H9 (cell line): ENCODE data around the gene ZMYND8. TPM values are rescaled to one million over a fixed set of nuclear protein-coding genes. Genes with fewer than 3 reads are reported as not detected.
A peak's percentile ranks its signal among the peaks of the same experiment; 100 is the strongest.

Experiments
- DNase-seq: peaks from one replicate; pipeline ENCODE4 v3.0.0-alpha.2; 2017
- H2AFZ ChIP-seq: one replicate; pipeline ENCODE4 v1.6.1; 2013; ENCODE audit warnings: mild to moderate bottlenecking, low read length, control low read depth, moderate library complexity
- H2AK5ac ChIP-seq: 2 replicates; pipeline ENCODE4 v1.6.1; 2013; ENCODE audit warnings: low read length, control low read depth, mixed read lengths; ENCODE audit not compliant: insufficient read length
- H2BK120ac ChIP-seq: one replicate; pipeline ENCODE4 v1.6.1; 2013; ENCODE audit warnings: low read depth, mild to moderate bottlenecking, low read length, control low read depth, inconsistent platforms; ENCODE audit not compliant: poor library complexity, severe bottlenecking
- H2BK12ac ChIP-seq: 2 replicates; pipeline ENCODE4 v1.6.1; 2013; ENCODE audit warnings: low read length, control low read depth, mixed read lengths, low read depth; ENCODE audit not compliant: insufficient read length
- H2BK15ac ChIP-seq: 2 replicates; pipeline ENCODE4 v1.6.1; 2013; ENCODE audit warnings: low read depth, low read length, control low read depth
- H2BK20ac ChIP-seq: one replicate; pipeline ENCODE4 v1.6.1; 2013; ENCODE audit warnings: low read depth, mild to moderate bottlenecking, low read length, control low read depth, inconsistent platforms; ENCODE audit not compliant: poor library complexity, severe bottlenecking
- H2BK5ac ChIP-seq: 2 replicates; pipeline ENCODE4 v1.6.1; 2013; ENCODE audit warnings: low read length, control low read depth, mixed read lengths; ENCODE audit not compliant: insufficient read length
- H3K14ac ChIP-seq: 2 replicates; pipeline ENCODE4 v1.6.1; 2013; ENCODE audit warnings: low read length, control low read depth; ENCODE audit not compliant: insufficient read depth
- H3K18ac ChIP-seq: 2 replicates; pipeline ENCODE4 v1.6.1; 2013; ENCODE audit warnings: low read depth, mild to moderate bottlenecking, mixed read lengths, low read length, control low read depth; ENCODE audit not compliant: insufficient read length
- H3K23ac ChIP-seq: 2 replicates; pipeline ENCODE4 v1.6.1; 2013; ENCODE audit warnings: low read length, control low read depth, mixed read lengths, low read depth; ENCODE audit not compliant: insufficient read length
- H3K23me2 ChIP-seq: 2 replicates; pipeline ENCODE4 v1.6.1; 2013; ENCODE audit warnings: low read depth, mild to moderate bottlenecking, mixed read lengths, low read length, control low read depth; ENCODE audit not compliant: insufficient read length, poor library complexity, severe bottlenecking
- H3K27ac ChIP-seq: 2 replicates; pipeline ENCODE4 v1.5.1; 2013; ENCODE audit warnings: low read length, control low read depth, mixed read lengths, low read depth; ENCODE audit not compliant: insufficient read length
- H3K27me3 ChIP-seq: 2 replicates; pipeline ENCODE4 v1.6.1; 2013; ENCODE audit warnings: low read length, control low read depth, inconsistent platforms; ENCODE audit not compliant: insufficient read depth
- H3K4ac ChIP-seq: 2 replicates; pipeline ENCODE4 v1.6.1; 2013; ENCODE audit warnings: low read depth, mild to moderate bottlenecking, control low read depth, inconsistent platforms, low read length, moderate library complexity
- H3K4me1 ChIP-seq: 2 replicates; pipeline ENCODE4 v1.6.1; 2013; ENCODE audit warnings: low read length, control low read depth, inconsistent platforms; ENCODE audit not compliant: insufficient read depth
- H3K4me2 ChIP-seq: 2 replicates; pipeline ENCODE4 v1.6.1; 2013; ENCODE audit warnings: low read length, control low read depth, mixed read lengths; ENCODE audit not compliant: insufficient read length, insufficient read depth
- H3K56ac ChIP-seq: 2 replicates; pipeline ENCODE4 v1.6.1; 2013; ENCODE audit warnings: low read depth, mild to moderate bottlenecking, mixed read lengths, low read length, control low read depth; ENCODE audit not compliant: insufficient read length
- H3K79me1 ChIP-seq: 2 replicates; pipeline ENCODE4 v1.6.1; 2013; ENCODE audit warnings: low read depth, mild to moderate bottlenecking, moderate library complexity, low read length, control low read depth, inconsistent platforms; ENCODE audit not compliant: insufficient read depth, poor library complexity, severe bottlenecking
- H3K79me2 ChIP-seq: 2 replicates; pipeline ENCODE4 v1.6.1; 2013; ENCODE audit warnings: low read length, control low read depth, inconsistent platforms; ENCODE audit not compliant: insufficient read depth
- H3K9ac ChIP-seq: 2 replicates; pipeline ENCODE4 v1.6.1; 2013; ENCODE audit warnings: low read length, control low read depth, mixed read lengths; ENCODE audit not compliant: insufficient read length; ENCODE audit errors: extremely low read depth
- H3K9me3 ChIP-seq: one replicate; pipeline ENCODE4 v1.6.1; 2013; ENCODE audit warnings: low read depth, low read length, inconsistent platforms; ENCODE audit not compliant: control insufficient read depth
- H3T11ph ChIP-seq: one replicate; pipeline ENCODE4 v1.6.1; 2013; ENCODE audit warnings: mild to moderate bottlenecking, low read length, control low read depth, inconsistent platforms
- H4K20me1 ChIP-seq: one replicate; pipeline ENCODE4 v1.6.1; 2013; ENCODE audit not compliant: control insufficient read depth, insufficient read length, insufficient read depth
- H4K5ac ChIP-seq: 2 replicates; pipeline ENCODE4 v1.6.1; 2013; ENCODE audit warnings: low read depth, mild to moderate bottlenecking, mixed read lengths, low read length, control low read depth; ENCODE audit not compliant: insufficient read length
- H4K8ac ChIP-seq: replicated peaks from 2 replicates; pipeline ENCODE4 v1.6.1; 2013; ENCODE audit warnings: low read length, control low read depth, mixed read lengths, low read depth; ENCODE audit not compliant: insufficient read length
- H4K91ac ChIP-seq: 2 replicates; pipeline ENCODE4 v1.6.1; 2013; ENCODE audit warnings: low read depth, mild to moderate bottlenecking, moderate library complexity, mixed read lengths, low read length, control low read depth; ENCODE audit not compliant: insufficient read length
- H3K27ac Mint-ChIP-seq, 3 experiments: 2 replicates in 2 of 3; 3 replicates in 1 of 3; pipeline ENCODE4 v1.8.0; 2020 to 2021; ENCODE audit warnings: mixed read lengths in 3 of 3, mild to moderate bottlenecking in 1 of 3, moderate library complexity in 1 of 3
- H3K27me3 Mint-ChIP-seq: 2 replicates; pipeline ENCODE4 v1.8.0; 2021; ENCODE audit warnings: low read depth, mild to moderate bottlenecking, moderate library complexity, mixed read lengths
- H3K36me3 Mint-ChIP-seq, 3 experiments: 2 replicates in 2 of 3; 3 replicates in 1 of 3; pipeline ENCODE4 v1.8.0; 2020 to 2021; ENCODE audit warnings: low read depth in 3 of 3, mixed read lengths in 3 of 3; ENCODE audit not compliant: insufficient read depth in 1 of 3
- H3K4me1 Mint-ChIP-seq, 2 experiments: 2 replicates each; pipeline ENCODE4 v1.8.0; 2020; ENCODE audit warnings: mixed read lengths in 2 of 2
- H3K4me3 Mint-ChIP-seq, 2 experiments: 2 replicates in 1 of 2; 3 replicates in 1 of 2; pipeline ENCODE4 v1.8.0; 2020 to 2021; ENCODE audit warnings: mild to moderate bottlenecking in 2 of 2, mixed read lengths in 2 of 2, moderate library complexity in 1 of 2
- H3K9me3 Mint-ChIP-seq, 2 experiments: 2 replicates in 1 of 2; 3 replicates in 1 of 2; pipeline ENCODE4 v1.8.0; 2020; ENCODE audit warnings: mild to moderate bottlenecking in 2 of 2, mixed read lengths in 2 of 2, moderate library complexity in 1 of 2
- WGBS: extraction: QIAGEN DNeasy Blood & Tissue Kit; methylation state at CpG from one replicate; pipeline ENCODE4 v1.1.7; 2013; ENCODE audit warnings: missing lambda C conversion rate, low lambda C conversion rate, mixed read lengths; ENCODE audit not compliant: insufficient read length; ENCODE audit errors: extremely low coverage; 5-methylcytosine and 5-hydroxymethylcytosine counted together
- total RNA-seq: library from RNA; stranded (reverse); gene quantifications from 2 replicates; pipeline ENCODE4 v1.2.1, GENCODE V29; 2021
- TF ChIP-seq, protein P1 (sequence below): fragments of 200-600 bp; sonication (generic); conservative IDR thresholded peaks from 3 replicates; pipeline ENCODE4 v1.8.0; 2021; ENCODE audit warnings: antibody characterized with exemption, mild to moderate bottlenecking

ZMYND8 gene
- total RNA-seq, 1 experiment from 2014 or later, result 158 TPM

DNA sequence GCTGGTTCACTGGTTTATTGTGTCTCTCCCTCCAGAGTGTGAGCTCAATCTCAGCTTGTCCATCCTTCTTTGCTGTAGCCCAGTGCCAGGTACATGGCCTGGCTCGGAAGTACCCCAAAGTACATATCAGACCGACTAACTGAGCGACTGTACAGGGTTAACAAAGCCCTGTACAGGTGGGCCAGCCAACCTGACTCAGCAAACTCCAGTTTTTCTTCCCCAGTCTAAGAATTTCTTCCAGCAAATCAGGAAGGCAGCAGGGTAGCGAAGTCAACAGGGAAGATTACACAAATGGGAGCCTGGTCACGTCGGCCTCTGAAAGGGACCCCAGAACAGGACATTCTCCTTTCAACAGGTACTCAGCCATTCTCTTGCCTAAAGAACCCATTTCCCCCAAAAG is 31.3 kb downstream of the ZMYND8 start:
- Histone ChIP-seq H3K79me1 (no peaks in the 10 kb centered on the region), H3K4ac (no peak overlapping the region), H3K79me2 (peaks cover 43% of the 10 kb centered on the region; the same call in 1 of the 2 replicates), H3K9ac (no peak overlapping the region), H3K56ac (no peak overlapping the region), H3T11ph (no peak overlapping the region), H4K91ac (no peak overlapping the region), H2BK5ac (no peak overlapping the region), H3K27ac (no peak overlapping the region), H3K4me1 (peaks cover 27% of the 10 kb centered on the region; the same call in 1 of the 2 replicates), H4K5ac (no peak overlapping the region), H2BK20ac (no peak overlapping the region), H2BK120ac (no peak overlapping the region), H4K8ac (no peak overlapping the region), H3K27me3 (no peaks in the 10 kb centered on the region), H3K9me3 (no peaks in the 10 kb centered on the region), H3K23me2 (no peaks in the 10 kb centered on the region), H2BK15ac (no peak overlapping the region), H3K23ac (no peak overlapping the region), H2AFZ (no peak overlapping the region), H3K4me2 (no peak overlapping the region), H4K20me1 (no peaks in the 10 kb centered on the region), H2AK5ac (no peak overlapping the region), H3K18ac (no peak overlapping the region), H3K14ac (no peak overlapping the region), H2BK12ac (no peak overlapping the region)
- Mint-ChIP-seq H3K27ac (peak overlapping the region; percentile 85 to 97 (median 93)), H3K9me3 (no peaks in the 10 kb centered on the region), H3K4me1 (peaks cover 58 to 62% of the 10 kb centered on the region in 2 experiments), H3K4me3 (no peak overlapping the region), H3K36me3 (peaks cover 8 to 26% (median 24%) of the 10 kb centered on the region in 3 experiments), H3K27me3 (no peaks in the 10 kb centered on the region; the same call in 1 of the 2 replicates)
- TF ChIP-seq, protein P1, sequence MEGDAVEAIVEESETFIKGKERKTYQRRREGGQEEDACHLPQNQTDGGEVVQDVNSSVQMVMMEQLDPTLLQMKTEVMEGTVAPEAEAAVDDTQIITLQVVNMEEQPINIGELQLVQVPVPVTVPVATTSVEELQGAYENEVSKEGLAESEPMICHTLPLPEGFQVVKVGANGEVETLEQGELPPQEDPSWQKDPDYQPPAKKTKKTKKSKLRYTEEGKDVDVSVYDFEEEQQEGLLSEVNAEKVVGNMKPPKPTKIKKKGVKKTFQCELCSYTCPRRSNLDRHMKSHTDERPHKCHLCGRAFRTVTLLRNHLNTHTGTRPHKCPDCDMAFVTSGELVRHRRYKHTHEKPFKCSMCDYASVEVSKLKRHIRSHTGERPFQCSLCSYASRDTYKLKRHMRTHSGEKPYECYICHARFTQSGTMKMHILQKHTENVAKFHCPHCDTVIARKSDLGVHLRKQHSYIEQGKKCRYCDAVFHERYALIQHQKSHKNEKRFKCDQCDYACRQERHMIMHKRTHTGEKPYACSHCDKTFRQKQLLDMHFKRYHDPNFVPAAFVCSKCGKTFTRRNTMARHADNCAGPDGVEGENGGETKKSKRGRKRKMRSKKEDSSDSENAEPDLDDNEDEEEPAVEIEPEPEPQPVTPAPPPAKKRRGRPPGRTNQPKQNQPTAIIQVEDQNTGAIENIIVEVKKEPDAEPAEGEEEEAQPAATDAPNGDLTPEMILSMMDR, result no peak
- DNase-seq, result no peak
- no CpG with 5 or more reads among the region's 6 CpGs for WGBS
